ENCODE results near the gene PSMC1. TPM values are rescaled to one million over a fixed set of nuclear protein-coding genes. Genes with fewer than 3 reads are reported as not detected.

Gene PSMC1
- total RNA-seq, 1 donor from 2014 or later: 112 TPM

- no peaks in the 10 kb centered on the region for H3K79me2 ChIP-seq (ENCODE audit: insufficient read depth, low read length)
- peak overlapping the region; percentile 80 for H3K27ac ChIP-seq (ENCODE audit: low read depth, low read length)
- no peaks in the 10 kb centered on the region for H3K27me3 ChIP-seq (ENCODE audit: insufficient read depth, low read length)
- H3K9ac ChIP-seq (ENCODE audit: low read length): peak overlapping the region; percentile 59
- H3K4me3 Mint-ChIP-seq (ENCODE audit: unreplicated experiment): no peak overlapping the region
- peaks cover 10% of the 10 kb centered on the region for H3K36me3 Mint-ChIP-seq (ENCODE audit: low read depth, unreplicated experiment)
- H3K9me3 ChIP-seq (ENCODE audit: insufficient read depth, low read depth, low read length): no peaks in the 10 kb centered on the region
- no peaks in the 10 kb centered on the region for H3K9me3 Mint-ChIP-seq (ENCODE audit: unreplicated experiment)
- peaks cover 21% of the 10 kb centered on the region for H3K4me1 Mint-ChIP-seq (ENCODE audit: low read depth, unreplicated experiment)
- TF ChIP-seq CTCF (IDR thresholded peaks at IDR 0.05; ENCODE audit: insufficient read depth, low read depth, low read length) (no peak), EZH2 (IDR thresholded peaks at IDR 0.05; ENCODE audit: insufficient read depth, low read length) (no peak)
- H3K4me3 ChIP-seq (ENCODE audit: insufficient read depth, low read depth, low read length): no peak overlapping the region
- no peaks in the 10 kb centered on the region for H3K27me3 Mint-ChIP-seq (ENCODE audit: low read depth, unreplicated experiment)
- peak overlapping the region; percentile 70 for H3K27ac Mint-ChIP-seq (ENCODE audit: unreplicated experiment)
- no peak overlapping the region for H2AFZ ChIP-seq (ENCODE audit: low read depth, low read length)
- peaks cover 4% of the 10 kb centered on the region for H3K36me3 ChIP-seq (ENCODE audit: insufficient read depth, low read length)
- H3K4me1 ChIP-seq (ENCODE audit: insufficient read depth, low read length): peaks cover 23% of the 10 kb centered on the region
- FAIRE-seq (no peak), DNase-seq (ENCODE audit: low read depth) (peak; percentile 35)
- no peaks in the 10 kb centered on the region for H4K20me1 ChIP-seq (ENCODE audit: insufficient read depth, low read length)
- H3K4me2 ChIP-seq (ENCODE audit: low read length): peak overlapping the region; percentile 63
These were observed 25.4 kb downstream of the PSMC1 start for GRCh38 chr14:90281756-90282155.

GRCh38 chr14:90287791-90288190, 31.4 kb downstream of the PSMC1 start:
- no peaks in the 10 kb centered on the region for H3K27me3 ChIP-seq (ENCODE audit: insufficient read depth, low read length)
- no peak overlapping the region for H2AFZ ChIP-seq (ENCODE audit: low read depth, low read length)
- H3K4me1 Mint-ChIP-seq (ENCODE audit: low read depth, unreplicated experiment): peaks cover 3% of the 10 kb centered on the region
- FAIRE-seq: no peak
- H3K27me3 Mint-ChIP-seq (ENCODE audit: low read depth, unreplicated experiment): no peaks in the 10 kb centered on the region
- H3K36me3 ChIP-seq (ENCODE audit: insufficient read depth, low read length): peaks cover 21% of the 10 kb centered on the region
- H3K4me3 ChIP-seq (ENCODE audit: insufficient read depth, low read depth, low read length): no peak overlapping the region
- TF ChIP-seq CTCF (IDR thresholded peaks at IDR 0.05; ENCODE audit: insufficient read depth, low read depth, low read length): no peak
- no peak for TF ChIP-seq EZH2 (IDR thresholded peaks at IDR 0.05; ENCODE audit: insufficient read depth, low read length)
- no peaks in the 10 kb centered on the region for H3K9me3 ChIP-seq (ENCODE audit: insufficient read depth, low read depth, low read length)
- H3K27ac ChIP-seq (ENCODE audit: low read depth, low read length): no peak overlapping the region
- no peak overlapping the region for H3K9ac ChIP-seq (ENCODE audit: low read length)
- no peaks in the 10 kb centered on the region for H3K4me1 ChIP-seq (ENCODE audit: insufficient read depth, low read length)
- H3K4me2 ChIP-seq (ENCODE audit: low read length): no peak overlapping the region
- no peak overlapping the region for H3K4me3 Mint-ChIP-seq (ENCODE audit: unreplicated experiment)
- DNase-seq (ENCODE audit: low read depth): no peak
- no peaks in the 10 kb centered on the region for H3K9me3 Mint-ChIP-seq (ENCODE audit: unreplicated experiment)
- no peaks in the 10 kb centered on the region for H3K79me2 ChIP-seq (ENCODE audit: insufficient read depth, low read length)
- peaks cover 9% of the 10 kb centered on the region for H3K36me3 Mint-ChIP-seq (ENCODE audit: low read depth, unreplicated experiment)
- H3K27ac Mint-ChIP-seq (ENCODE audit: unreplicated experiment): no peak overlapping the region
- no peaks in the 10 kb centered on the region for H4K20me1 ChIP-seq (ENCODE audit: insufficient read depth, low read length)

- Histone ChIP-seq H3K4me2 (ENCODE audit: low read length) (no peak overlapping the region), H3K79me2 (ENCODE audit: insufficient read depth, low read length) (no peaks in the 10 kb centered on the region), H3K27ac (ENCODE audit: low read depth, low read length) (no peak overlapping the region), H3K4me3 (ENCODE audit: insufficient read depth, low read depth, low read length) (no peak overlapping the region), H3K9me3 (ENCODE audit: insufficient read depth, low read depth, low read length) (no peaks in the 10 kb centered on the region), H3K36me3 (ENCODE audit: insufficient read depth, low read length) (peaks cover 23% of the 10 kb centered on the region), H4K20me1 (ENCODE audit: insufficient read depth, low read length) (no peaks in the 10 kb centered on the region), H3K9ac (ENCODE audit: low read length) (no peak overlapping the region), H2AFZ (ENCODE audit: low read depth, low read length) (no peak overlapping the region), H3K4me1 (ENCODE audit: insufficient read depth, low read length) (no peaks in the 10 kb centered on the region), H3K27me3 (ENCODE audit: insufficient read depth, low read length) (no peaks in the 10 kb centered on the region)
- no peak overlapping the region for H3K27ac Mint-ChIP-seq (ENCODE audit: unreplicated experiment)
- DNase-seq (ENCODE audit: low read depth) (no peak), FAIRE-seq (no peak)
- H3K9me3 Mint-ChIP-seq (ENCODE audit: unreplicated experiment): no peaks in the 10 kb centered on the region
- H3K4me1 Mint-ChIP-seq (ENCODE audit: low read depth, unreplicated experiment): peaks cover 3% of the 10 kb centered on the region
- peaks cover 11% of the 10 kb centered on the region for H3K36me3 Mint-ChIP-seq (ENCODE audit: low read depth, unreplicated experiment)
- H3K4me3 Mint-ChIP-seq (ENCODE audit: unreplicated experiment): no peak overlapping the region
- H3K27me3 Mint-ChIP-seq (ENCODE audit: low read depth, unreplicated experiment): no peaks in the 10 kb centered on the region
- TF ChIP-seq EZH2 (IDR thresholded peaks at IDR 0.05; ENCODE audit: insufficient read depth, low read length): no peak
These were observed 32.5 kb downstream of the PSMC1 start for GRCh38 chr14:90288651-90289355.
